ENCODE results near the gene PHYKPL.
"Not testable (repeated sequence)": the region's sequence is repeated elsewhere in the genome, so short reads cannot be mapped to it uniquely, and the experiment has no call there.

PHYKPL gene

GRCh38 chr5:178205749-178206047 is 26.9 kb downstream of the PHYKPL start:
- DNase-seq: no peak

GRCh38 chr5:178204935-178205748 is 27.5 kb downstream of the PHYKPL start:
- peak; percentile 55 for DNase-seq

DNA sequence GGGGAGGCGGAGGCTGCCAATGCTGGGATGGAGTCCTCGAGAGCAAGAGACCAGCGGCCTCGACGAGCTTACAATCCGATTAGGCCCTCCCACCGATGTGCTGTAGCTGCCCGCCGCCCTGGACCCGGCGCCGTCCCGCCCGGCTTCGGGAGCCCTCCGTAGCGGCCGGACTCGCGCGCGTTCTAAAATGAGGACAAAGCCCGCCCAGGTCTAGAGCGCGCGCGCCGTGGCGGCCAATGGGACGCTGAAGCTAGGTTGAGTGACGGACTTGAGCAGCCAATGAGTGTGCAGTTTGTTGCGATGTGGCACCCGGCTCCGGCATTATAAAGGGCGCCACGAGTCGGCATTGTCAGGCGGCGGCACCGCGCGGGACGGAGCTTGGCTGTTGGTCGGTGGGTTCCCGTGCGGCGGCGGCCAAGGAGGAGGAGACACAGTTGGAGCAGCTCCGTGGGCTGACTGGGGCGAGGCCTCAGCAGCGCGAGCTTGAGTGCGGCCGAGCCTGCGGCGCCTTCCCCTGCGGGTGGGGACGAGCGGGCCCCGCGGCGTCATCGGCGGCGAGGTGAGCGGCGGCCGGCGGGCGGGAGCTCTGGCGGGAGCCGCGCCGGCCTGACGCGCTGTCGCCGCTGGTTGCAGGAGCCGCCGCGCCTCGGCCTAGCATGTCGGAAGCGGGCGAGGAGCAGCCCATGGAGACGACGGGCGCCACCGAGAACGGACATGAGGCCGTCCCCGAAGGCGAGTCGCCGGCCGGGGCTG is 28.2 kb downstream of the PHYKPL start, which contains the start of gene HNRNPAB:
Gene HNRNPAB, plus strand, starts transcription at position 352 of the 753 bp plus-strand sequence. Its CDS starts 305 bp downstream, at position 657.
- DNase-seq: peak; percentile 87

DNA sequence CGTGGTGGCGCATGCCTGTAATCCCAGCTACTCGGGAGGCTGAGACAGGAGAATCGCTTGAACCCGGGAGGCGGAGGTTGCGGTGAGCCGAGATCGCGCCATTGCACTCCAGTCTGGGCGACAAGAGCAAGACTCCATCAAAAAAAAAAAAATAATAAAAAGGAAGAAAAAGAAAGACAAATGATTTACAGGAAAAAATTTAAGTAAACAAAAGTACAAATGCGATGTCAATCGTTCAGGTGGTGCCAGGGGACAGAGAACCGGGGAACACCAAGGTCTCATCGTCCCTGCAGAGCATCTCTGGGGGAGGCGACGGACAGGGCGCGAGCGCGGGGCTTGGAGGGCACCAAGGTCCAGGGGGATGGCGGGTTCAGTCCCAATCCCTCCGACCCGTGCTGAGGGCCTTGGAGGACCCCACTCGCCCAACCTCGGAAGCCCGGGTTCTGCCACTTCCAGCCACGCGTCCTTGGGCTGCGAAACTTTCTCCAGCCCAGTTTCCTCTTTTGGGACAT is 28.9 kb downstream of the PHYKPL start:
- DNase-seq: no peak

GRCh38 chr5:178202541-178202940 is 30.1 kb downstream of the PHYKPL start:
- no peak for DNase-seq

DNA sequence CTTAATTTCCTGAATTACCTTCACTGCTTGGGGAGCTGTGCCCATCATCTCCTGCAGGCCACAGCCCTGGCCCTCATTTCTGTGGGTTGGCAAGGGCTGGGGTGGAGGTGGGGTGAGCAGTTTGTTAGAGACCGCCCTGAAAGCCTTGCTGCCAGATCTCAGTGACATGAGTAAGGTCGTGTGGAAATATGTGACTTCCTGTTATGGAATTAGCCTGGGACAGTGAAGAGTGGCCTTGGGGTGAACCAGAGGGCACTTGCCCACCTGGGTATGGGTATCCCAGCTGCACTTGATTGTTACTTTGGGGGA is 30.7 kb downstream of the PHYKPL start:
- no peak for DNase-seq

DNA sequence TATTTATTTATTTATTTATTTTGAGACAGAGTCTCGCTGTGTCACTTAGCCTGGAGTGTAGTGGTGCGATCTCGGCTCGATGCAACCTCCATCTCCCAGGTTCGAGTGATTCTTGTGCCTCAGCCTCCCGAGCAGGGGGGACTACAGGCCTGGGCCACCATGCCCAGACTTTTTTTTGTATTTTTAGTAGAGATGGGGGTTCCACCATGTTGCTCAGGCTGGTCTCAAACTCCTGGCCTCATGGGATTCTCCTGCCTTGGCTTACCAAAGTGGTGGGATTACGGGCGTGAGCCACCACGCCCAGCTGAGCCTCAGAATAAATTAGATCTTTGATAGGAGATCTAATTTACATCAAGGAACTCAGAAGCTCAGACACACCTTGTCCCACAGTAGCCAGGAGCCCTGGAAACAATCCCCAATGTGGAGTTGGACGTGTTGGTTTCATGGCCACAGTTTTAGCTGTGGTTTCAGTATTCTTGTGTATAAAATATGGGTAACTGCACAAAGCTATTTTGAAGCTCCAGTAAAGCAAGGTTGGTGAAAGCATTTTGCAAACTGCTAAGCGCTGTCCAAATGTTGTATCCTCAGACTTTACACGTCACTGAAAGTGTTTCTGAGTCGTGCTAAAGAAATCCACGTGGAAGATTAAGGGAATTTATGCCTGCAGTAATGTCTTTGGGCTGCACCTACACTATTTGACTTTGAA is 31.2 kb downstream of the PHYKPL start:
- peak; percentile 61 for DNase-seq

- no peak for DNase-seq
These were observed 32.8 kb downstream of the PHYKPL start for GRCh38 chr5:178199581-178200434.

DNA sequence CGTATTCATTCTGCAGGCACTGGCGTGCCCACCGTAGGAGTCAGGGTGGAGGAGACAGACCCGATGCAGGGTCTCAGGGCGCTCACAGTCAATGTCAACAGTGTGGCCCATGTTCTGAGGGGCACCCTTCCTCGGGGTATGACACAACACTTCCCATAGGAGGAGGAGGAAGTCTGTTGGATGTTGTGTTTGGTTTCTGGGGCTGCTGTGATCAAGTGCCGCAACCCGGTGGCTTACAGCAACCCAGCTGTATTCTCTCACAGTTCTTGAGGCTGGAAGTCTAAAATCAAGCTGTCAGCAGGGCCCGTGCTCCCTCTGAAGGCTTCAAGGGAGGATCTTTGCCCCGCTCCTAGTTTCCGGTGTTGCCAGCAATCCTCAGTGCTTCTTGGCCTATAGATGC is 33.9 kb downstream of the PHYKPL start:
- DNase-seq: no peak

DNA sequence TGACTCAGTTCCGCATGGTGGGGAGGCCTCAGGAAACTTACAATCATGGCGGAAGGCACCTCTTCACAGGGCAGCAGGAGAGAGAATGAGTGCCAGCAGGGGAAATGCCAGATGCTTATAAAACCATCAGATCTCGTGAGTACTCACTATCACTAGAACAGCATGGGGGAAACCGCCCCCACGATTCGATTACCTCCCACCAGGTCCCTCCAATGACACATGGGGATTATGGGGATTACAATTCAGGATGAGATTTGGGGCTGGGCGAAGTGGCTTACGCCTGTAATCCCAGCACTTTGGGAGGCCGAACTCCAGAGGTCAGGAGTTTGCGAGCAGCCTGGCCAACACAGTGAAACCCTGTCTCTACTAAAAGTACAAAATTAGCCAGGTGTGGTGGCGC is 34.5 kb downstream of the PHYKPL start:
- DNase-seq: not testable (repeated sequence)

DNA sequence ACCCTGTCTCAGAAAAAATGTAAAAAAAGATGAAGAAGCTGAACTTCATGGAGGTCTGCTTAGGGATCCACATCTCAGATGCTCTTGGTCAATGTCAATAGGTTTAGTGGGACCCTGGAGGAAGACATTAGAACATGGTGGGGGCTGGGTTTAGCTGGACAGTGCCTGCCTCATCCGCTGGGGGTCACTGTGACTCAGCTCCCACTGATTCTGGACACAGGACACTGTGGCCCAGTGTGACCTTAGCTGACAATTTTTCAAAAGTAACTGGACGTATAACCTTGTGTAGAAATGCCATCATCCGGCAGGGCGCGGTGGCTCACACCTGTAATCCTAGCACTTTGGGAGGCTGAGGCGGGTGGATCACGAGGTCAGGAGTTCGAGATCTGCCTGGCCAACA is 35.6 kb downstream of the PHYKPL start:
- no peak for DNase-seq

- no peak for DNase-seq
These were observed 36.3 kb downstream of the PHYKPL start for GRCh38 chr5:178196281-178196812.

- DNase-seq: no peak
These were observed 38.6 kb downstream of the PHYKPL start for GRCh38 chr5:178194026-178194425.

DNA sequence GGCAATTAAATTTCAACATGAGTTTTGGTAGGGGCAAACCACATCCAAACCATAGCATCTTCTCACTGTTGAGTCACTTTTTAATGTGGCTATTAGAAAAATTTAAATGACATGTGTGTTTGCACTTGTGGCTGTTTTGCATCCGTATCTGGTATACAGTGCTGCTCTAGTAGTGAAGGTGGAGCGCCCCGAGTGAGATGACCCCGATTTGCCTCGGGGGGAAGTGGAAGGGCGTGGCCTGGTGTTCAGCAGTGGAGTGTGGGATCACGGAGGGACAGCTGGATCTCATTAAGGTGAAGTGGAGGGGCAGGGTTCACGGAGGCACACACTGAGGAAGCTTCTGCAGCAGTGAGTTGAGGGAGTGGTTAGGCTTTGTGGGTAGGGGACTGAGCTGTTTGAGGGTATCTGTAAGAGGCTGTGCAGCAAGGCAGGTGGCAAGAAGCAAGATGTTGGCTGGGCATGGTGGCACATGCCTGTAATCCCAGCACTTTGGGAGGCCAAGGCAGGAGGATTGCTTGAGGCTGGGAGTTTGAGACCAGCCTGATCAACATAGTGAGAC is 39.3 kb downstream of the PHYKPL start:
- DNase-seq: no peak

DNA sequence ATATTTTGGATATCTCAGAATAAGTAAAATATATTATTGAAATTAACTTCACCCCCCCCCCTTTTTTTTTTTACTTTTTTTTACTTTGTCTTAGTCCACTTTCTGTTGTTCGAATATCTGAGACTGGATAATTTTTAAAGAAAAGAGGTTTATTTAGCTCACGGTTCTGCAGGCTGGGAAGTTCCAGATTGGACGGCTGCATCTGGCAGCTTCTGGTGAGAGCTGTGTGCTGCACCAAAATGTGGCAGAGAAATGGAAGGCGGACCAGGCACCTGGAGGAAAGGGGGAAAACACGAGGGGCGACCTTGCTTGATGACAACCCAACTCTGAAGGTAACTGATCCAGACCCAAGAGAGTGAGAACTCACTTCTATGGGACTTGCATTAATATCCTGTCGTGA is 39.8 kb downstream of the PHYKPL start:
- DNase-seq: no peak

- DNase-seq: no peak
These were observed 40.4 kb downstream of the PHYKPL start for GRCh38 chr5:178192244-178192643.

DNA sequence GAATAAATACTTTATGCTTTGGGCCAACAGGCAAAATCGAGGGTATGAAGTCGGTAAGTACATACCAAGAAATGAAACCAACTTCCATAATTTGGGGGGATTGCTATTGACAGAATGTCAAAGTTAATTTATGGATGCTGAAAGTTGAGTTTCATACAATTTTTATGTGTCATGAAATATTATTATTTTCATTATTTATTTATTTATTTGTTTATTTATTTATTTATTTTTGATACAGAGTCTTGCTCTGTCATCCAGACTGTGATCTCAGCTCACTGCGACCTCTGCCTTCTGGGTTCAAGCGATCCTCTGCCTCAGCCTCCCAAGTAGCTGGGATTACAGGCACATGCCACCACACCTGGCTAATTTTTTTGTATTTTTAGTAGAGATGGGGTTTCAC is 40.9 kb downstream of the PHYKPL start:
- DNase-seq: no peak

DNA sequence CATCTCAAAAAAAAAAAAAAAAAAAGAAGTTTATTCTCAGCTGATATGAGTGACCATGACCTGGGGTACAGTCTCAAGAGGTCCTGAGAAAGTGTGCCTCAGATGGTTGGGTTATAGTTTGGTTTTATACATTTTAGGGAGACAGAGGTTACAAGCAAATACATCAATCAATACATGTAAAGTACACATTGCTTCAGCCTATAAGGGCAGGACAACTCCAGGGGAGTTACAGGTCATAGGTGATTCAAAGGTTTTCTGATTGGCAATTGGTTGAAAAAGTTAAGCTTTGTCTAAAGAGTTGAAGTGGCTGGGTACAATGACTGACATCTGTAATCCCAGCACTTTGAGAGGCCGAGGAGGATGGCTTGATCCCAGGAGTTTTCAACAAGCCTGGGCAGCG is 43.2 kb downstream of the PHYKPL start:
- DNase-seq: no peak

DNA sequence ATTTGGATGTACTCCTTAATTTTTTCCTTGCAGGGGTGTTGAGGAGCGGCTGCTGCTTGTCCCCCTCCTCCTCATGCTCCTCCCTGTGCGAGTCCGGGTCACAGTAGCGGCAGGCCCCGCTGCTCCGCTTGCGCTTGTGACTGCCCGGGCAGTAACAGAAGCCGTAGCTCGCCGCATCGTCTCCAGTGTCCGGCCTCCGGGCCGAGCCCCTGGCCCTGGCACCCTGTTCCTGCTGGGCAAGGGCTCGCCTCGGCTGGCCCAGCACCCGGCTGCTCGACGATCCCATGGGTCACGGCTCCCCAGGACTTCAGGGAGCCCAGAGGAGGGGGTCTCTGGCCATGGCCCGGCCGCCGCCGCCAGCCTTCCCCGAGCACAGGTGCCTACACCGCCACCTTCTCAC is 45.6 kb downstream of the PHYKPL start, which contains the start of gene GMCL2:
Gene GMCL2, minus strand, starts transcription at position 358 of the 400 bp plus-strand sequence. Its CDS starts 72 bp downstream, at position 286.
- DNase-seq: no peak

- DNase-seq: no peak
These were observed 46.2 kb downstream of the PHYKPL start for GRCh38 chr5:178186427-178186826.

GRCh38 chr5:178182158-178182876 is 50.3 kb downstream of the PHYKPL start:
- no peak for DNase-seq

Data from NCI-H226 (cell line).